IPS-NIHi11 (cell line): Measurements from ENCODE around the gene KAZN.
A peak's percentile ranks its signal among the peaks of the same experiment; 100 is the strongest.

ENCODE experiments used
- DNase-seq: peaks from one replicate; pipeline ENCODE4 v3.0.0; 2012; ENCODE audit warnings: mixed read lengths, low spot score

The KAZN gene

DNA sequence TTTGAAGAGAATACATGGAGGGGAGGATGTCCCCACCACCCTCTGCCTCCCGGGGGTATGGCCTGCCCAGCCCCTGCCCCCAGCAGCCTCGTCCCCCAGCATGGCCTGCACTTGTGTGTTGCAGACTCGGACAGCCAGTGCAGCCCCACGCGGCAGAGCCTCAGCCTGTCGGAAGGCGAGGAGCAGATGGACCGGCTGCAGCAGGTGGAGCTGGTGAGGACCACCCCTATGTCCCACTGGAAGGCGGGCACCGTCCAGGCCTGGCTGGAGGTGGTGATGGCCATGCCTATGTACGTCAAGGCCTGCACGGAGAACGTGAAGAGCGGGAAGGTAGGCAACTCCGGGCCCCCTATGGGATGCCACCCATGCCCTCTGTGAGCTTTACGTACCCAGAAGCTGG is 495.6 kb downstream of the KAZN start:
- DNase-seq, result no peak

DNA sequence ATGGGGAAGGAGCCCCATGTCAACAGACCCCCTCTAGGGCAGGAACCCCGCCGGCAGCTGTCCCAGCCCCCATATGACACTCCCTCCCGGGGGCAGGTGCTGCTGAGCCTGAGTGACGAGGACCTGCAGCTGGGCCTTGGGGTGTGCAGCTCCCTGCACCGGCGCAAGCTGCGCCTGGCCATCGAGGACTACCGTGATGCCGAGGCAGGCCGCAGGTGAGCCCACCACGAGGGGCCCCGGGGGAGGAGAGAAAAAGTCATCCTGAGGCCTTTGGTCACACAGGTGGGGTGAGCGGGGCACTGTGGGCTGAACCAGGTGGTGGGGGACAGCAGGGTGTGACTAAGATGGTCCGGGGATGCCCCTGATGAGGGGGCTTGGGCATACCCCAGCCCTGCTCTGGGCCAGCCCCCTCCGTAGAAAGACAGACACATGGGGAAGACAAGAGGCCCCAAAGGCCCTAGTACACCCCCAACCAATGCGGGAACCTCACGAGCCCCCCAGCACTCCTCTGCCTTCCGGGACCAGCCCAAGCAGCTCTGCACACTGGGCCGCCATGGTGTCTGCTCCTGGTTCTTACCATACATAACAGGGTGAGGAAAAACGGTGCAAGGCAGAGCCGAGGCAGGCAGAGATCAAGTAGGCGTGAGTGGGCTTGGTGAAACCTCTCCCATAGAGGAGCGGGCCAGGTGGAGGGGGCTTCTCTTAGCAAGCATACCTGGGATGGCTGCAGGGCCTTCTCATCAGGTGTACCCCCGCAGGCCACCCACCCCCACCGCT is 496.4 kb downstream of the KAZN start:
- DNase-seq, result no peak

DNA sequence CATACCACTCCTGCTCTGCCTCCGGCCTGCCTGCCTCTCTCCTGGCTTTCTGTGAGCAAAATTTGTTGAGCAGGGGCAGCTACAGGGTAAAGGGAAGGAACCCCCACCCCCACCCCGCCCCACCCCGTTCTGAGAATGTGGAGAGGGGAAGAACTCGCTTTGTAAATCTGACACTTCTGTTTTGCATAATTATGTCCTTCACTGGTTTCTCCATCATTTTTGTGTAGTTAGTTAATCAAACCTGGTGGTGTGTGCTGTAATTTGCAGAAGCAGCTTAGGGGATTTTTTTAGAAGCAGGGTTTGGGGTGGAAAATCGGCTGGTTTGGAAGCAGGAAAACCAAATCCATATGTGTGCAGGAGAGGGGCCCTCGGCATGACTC is 497.0 kb downstream of the KAZN start:
- DNase-seq, result no peak

GRCh38 chr1:15096293-15096692 is 497.8 kb downstream of the KAZN start:
- no peak for DNase-seq

DNA sequence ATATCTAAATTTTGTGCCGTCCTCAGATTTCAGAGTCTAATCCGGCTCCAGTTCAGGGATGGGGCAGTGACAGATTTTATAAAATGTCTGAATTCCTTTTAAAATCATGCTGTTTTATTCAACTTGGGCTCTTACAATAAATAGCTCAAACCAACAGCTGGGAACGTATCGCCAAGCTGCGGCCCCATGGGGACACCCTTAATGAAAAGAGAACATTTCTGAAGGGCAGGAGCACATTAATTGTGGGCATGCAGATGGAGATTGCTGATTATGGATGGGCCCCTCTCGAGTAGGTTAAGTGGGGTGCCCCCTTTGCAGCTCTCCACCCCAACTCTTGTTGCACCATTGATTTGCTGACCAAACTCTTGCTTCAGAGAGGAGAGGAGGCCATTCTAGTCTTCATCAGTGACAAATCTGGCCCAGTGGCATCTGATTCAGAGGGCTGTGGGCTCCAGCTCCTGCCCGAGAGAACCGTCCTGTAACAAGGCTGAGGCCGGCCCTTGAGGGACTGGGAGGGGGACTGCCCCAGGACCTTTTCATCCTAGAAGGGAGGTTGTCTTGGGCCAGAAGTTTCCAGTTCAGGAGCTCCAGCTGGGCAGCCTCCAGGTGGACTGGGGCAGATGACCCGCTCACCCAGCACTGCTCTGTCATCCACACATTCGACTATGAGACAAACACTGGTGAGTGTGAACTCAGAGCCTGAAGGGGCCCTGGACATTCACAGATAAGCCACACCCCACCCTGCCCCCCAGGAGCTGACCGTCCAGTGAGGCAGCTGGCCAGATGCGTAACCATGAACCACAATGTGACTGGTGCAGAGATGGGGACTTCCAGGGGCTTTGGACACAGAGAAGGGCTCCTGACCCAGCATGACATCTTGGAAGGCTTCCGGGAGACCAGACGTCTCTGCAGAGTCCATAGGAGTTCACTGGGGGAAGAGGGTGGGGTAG is 500.0 kb downstream of the KAZN start:
- no peak for DNase-seq

- no peak for DNase-seq
These were observed 501.1 kb downstream of the KAZN start for GRCh38 chr1:15099441-15100120.

DNA sequence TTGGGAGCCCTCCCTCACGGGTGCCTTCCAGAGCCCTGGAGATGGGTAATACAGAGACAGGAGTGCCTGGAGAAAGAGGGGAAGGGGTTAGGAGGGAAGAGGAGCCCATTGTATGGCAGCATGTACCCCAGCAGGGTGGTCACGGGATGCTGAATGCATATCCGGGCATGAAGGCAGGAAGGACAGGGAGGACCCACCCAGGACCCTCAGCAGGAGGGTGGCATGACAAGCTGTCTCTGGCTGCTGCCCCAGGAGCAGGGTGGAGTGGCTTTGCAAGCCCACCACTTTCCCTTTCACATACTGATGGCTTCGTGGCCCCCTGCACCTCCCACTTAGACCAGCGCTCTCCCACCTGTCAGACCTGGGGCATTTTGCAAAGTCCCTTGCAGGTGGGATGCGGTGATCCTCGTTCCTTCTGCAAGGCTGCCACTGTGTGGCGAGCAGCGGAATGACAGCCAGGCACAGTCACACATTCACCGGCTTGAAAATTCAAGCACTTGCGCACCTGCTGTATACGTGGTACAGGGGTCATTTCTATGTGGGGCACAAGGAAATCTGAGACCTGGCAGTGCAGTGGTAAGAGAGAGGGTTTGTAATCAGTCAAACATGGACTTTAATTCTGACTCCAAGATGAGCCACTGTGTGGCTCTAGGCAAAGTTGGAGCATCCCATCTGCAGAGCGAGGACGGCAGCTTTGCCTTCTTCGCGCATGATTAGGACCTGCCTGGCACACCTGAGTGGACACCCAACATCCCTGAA is 501.8 kb downstream of the KAZN start:
- peak; percentile 84 for DNase-seq

- DNase-seq, result no peak
These were observed 502.6 kb downstream of the KAZN start for GRCh38 chr1:15100880-15101760.

GRCh38 chr1:15101801-15102200 is 503.3 kb downstream of the KAZN start:
- no peak for DNase-seq

DNA sequence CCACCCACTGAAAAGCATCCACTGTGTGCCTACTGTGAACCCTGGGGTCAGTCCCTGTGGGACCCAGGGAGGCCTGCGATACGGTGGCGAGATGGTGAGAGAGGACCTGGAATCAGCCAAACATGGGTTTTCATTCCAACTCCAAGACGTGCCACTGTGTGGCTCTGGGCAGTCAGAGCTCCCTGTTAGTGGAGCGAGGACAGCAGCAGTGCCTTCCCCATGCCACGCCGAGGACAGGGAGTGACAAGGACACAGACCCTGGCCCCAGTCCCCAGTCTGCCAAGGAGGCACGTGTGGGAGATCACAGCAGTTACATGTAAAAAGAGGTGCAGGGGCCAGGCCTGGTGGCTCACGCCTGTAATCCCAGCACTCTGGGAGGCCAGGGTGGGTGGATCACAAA is 504.2 kb downstream of the KAZN start:
- DNase-seq, result no peak

GRCh38 chr1:15103211-15103610 is 504.7 kb downstream of the KAZN start:
- DNase-seq, result no peak

GRCh38 chr1:15103906-15104305 is 505.4 kb downstream of the KAZN start:
- DNase-seq, result no peak

- DNase-seq, result no peak
These were observed 506.3 kb downstream of the KAZN start for GRCh38 chr1:15104768-15105167.

- DNase-seq, result no peak
These were observed 508.1 kb downstream of the KAZN start for GRCh38 chr1:15106608-15107007.

- DNase-seq, result no peak
These were observed 508.7 kb downstream of the KAZN start for GRCh38 chr1:15107058-15107687.

- DNase-seq, result no peak
These were observed 509.4 kb downstream of the KAZN start for GRCh38 chr1:15107911-15108310.

- DNase-seq, result no peak
These were observed 511.8 kb downstream of the KAZN start for GRCh38 chr1:15110128-15110866.

DNA sequence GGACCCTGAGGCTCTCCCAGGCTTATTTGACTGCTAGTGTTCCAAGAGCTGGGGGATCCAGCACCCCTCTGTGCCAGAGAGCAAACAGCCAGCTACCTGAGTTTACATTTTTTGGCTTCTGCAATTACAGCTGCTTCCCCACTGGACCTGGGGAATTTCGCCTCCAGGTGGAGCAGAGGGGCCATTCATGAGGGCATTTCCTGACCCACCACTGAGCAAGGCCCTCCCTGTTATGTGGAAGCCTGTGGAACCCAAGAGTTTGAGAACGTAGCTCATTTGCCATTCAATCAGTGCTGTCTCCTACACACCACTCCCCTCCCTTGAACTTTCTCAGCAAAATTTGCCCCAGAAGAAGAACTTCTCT is 512.4 kb downstream of the KAZN start:
- peak; percentile 61 for DNase-seq

- DNase-seq, result no peak
These were observed 514.7 kb downstream of the KAZN start for GRCh38 chr1:15113146-15113545.

DNA sequence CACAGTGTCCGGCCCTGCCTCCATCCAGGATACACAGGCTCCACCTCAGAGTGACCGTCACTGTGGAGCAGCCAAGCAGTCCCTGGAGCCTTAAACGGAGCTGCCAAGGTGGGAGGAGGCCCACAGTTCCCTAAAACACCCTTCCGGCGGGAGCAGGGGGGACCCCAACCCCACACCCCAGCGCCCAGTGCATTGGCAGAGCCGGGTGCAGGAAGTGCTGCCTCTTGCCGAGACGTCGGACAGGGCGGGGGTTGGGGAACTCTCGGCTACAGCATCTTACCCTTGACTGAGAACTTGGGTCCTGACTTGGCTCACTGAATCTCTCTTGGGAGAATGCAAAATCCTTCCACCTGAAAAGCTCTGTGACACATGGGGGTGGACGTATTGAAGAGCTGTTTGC is 516.4 kb downstream of the KAZN start:
- no peak for DNase-seq
